Activated CD8-positive, alpha-beta T cell treated with anti-CD3 and anti-CD28 coated beads for 36 hours (primary cell): ENCODE measurements around the gene INPP5F. TPM values are rescaled to one million over a fixed set of nuclear protein-coding genes. Genes with fewer than 3 reads are reported as not detected.

ENCODE experiments used
- ATAC-seq: fragments of 200-7000 bp; cut with Tn5 transposase; one replicate; pipeline ENCODE4 v1.10.0; 2021; ENCODE audit warnings: mild to moderate bottlenecking, moderate library complexity
- CTCF ChIA-PET: fragments of 350-600 bp; sonication (Branson Sonifier 250); formaldehyde crosslinking; loops from one replicate; lab custom pipeline; 2021; ENCODE audit warnings: antibody characterized with exemption; lab: Charles Lee
- POLR2A ChIA-PET: fragments of 350-600 bp; sonication (Branson Sonifier 250); formaldehyde crosslinking; loops from one replicate; lab custom pipeline; 2021; ENCODE audit warnings: antibody characterized with exemption; lab: Charles Lee
- DNase-seq: peaks from one replicate; pipeline ENCODE4 v3.0.0-alpha.2; 2020
- H3K27ac Mint-ChIP-seq: one replicate; pipeline ENCODE4 v1.8.0; 2021; ENCODE audit warnings: mild to moderate bottlenecking, mixed read lengths
- H3K27me3 Mint-ChIP-seq: one replicate; pipeline ENCODE4 v1.8.0; 2021; ENCODE audit warnings: mixed read lengths
- H3K36me3 Mint-ChIP-seq: one replicate; pipeline ENCODE4 v1.8.0; 2021; ENCODE audit warnings: low read depth, mixed read lengths
- H3K4me1 Mint-ChIP-seq: one replicate; pipeline ENCODE4 v1.8.0; 2021; ENCODE audit warnings: low read depth, mixed read lengths
- H3K4me3 Mint-ChIP-seq: one replicate; pipeline ENCODE4 v1.8.0; 2021; ENCODE audit warnings: mild to moderate bottlenecking, moderate library complexity, mixed read lengths
- H3K9me3 Mint-ChIP-seq: one replicate; pipeline ENCODE4 v1.8.0; 2021; ENCODE audit warnings: mixed read lengths
- intact Hi-C: fragments of 100-400 bp; cut with micrococcal nuclease; formaldehyde crosslinking; loops from one replicate; pipeline ENCODE4 v1.10.0; 2022
- total RNA-seq, 2 experiments: library from RNA; stranded (reverse); gene quantifications; one replicate each; pipeline ENCODE4 v1.2.3, GENCODE V29; 2021
- TF ChIP-seq, protein P1 (sequence below): fragments of 200-600 bp; IDR thresholded peaks from one replicate; pipeline ENCODE4 v1.8.0; 2022; ENCODE audit warnings: antibody characterized with exemption, mild to moderate bottlenecking

The INPP5F gene
- total RNA-seq, 2 experiments from 2014 or later: 10.7 TPM

DNA sequence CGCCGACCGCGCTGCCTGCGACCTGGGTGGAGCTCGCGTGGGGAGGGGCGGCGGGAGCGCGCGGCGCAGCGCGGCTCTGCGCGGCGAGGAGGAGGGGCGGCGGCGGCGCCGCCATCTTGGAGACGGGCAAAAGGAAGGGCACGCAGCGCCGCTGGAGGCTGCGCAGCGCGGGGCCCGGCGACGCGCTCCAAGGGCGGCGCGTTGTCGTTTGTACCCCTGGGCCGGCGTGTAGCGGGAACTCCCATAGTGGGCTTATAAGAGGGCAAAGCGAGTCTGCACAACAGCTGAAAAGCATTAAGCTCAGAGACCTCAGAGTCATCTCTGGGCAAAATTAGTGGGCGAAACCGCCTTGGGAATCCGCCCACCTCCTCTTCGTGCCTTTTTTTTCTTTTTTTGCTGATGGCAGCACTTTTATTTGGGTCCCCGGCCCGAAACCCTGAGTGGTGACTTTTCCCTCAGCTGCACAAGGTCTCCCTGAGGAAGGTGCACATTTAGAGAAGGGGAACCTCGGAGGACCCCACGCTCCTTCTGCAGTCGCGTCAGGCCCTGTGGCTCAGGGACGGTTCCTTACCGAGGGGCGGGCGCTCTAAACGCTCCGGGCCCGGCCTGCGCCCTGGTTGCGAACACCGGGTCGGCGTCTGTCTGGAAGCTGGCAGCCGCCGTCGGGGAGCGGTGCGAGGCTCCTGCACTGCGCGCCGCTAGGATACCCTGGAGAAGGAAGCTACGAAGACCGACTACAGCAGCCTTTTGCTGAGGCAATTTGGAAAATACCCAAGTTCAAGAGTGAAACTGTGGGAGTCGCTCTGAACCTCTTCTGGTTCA is 147.2 kb downstream of the INPP5F start:
- H3K4me3 Mint-ChIP-seq: peak overlapping the region; percentile 80
- H3K4me1 Mint-ChIP-seq: peaks cover 34% of the 10 kb centered on the region
- no peaks in the 10 kb centered on the region for H3K27me3 Mint-ChIP-seq
- ChIA-PET POLR2A (interaction anchor here (0.6 to 3.1 kb wide), 25 partner anchors 8 to 269 kb away, joined by 3 to 38 read pairs (median 6); partner anchors contain the start of genes BAG3 and SEC23IP), CTCF (interaction anchor here (0.8 to 5.4 kb wide), 7 partner anchors 9 to 186 kb away, joined by 3 to 69 read pairs (median 9); partner anchors contain the start of gene SEC23IP)
- peaks cover 13% of the 10 kb centered on the region for H3K36me3 Mint-ChIP-seq
- H3K27ac Mint-ChIP-seq: peak overlapping the region; percentile 91
- intact Hi-C loops: loop anchor here (2.0 kb wide), 1 partner anchor 20 kb away; the partner anchor contains the start of gene SEC23IP
- DNase-seq (peak; percentile 87), ATAC-seq (peak; percentile 95)
- TF ChIP-seq, protein P1, sequence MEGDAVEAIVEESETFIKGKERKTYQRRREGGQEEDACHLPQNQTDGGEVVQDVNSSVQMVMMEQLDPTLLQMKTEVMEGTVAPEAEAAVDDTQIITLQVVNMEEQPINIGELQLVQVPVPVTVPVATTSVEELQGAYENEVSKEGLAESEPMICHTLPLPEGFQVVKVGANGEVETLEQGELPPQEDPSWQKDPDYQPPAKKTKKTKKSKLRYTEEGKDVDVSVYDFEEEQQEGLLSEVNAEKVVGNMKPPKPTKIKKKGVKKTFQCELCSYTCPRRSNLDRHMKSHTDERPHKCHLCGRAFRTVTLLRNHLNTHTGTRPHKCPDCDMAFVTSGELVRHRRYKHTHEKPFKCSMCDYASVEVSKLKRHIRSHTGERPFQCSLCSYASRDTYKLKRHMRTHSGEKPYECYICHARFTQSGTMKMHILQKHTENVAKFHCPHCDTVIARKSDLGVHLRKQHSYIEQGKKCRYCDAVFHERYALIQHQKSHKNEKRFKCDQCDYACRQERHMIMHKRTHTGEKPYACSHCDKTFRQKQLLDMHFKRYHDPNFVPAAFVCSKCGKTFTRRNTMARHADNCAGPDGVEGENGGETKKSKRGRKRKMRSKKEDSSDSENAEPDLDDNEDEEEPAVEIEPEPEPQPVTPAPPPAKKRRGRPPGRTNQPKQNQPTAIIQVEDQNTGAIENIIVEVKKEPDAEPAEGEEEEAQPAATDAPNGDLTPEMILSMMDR: no peak
- H3K9me3 Mint-ChIP-seq: no peaks in the 10 kb centered on the region

DNA sequence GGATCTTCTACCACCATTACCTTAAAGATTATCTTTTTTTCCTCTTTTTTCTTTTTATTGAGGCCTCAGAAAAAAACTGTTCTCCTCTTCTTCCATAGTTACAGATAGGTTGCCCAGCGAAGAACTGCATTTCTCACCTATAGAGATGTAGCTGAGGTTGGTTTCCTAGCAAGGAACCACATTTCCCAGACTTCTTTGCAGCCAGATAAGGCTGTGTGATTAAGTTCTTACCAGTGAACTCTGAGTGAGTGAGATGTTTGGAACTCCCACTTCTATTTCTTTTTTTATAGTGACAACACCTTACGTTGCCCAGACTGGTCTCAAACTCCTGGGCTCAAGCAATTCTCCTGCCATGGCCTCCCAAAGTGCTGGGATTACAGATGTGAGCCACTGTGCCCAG is 152.7 kb downstream of the INPP5F start:
- POLR2A ChIA-PET: no interaction called here
- ATAC-seq (no peak), DNase-seq (no peak)
- Mint-ChIP-seq H3K36me3 (no peaks in the 10 kb centered on the region), H3K27ac (no peak overlapping the region), H3K9me3 (no peaks in the 10 kb centered on the region), H3K27me3 (no peaks in the 10 kb centered on the region), H3K4me3 (no peak overlapping the region), H3K4me1 (peaks cover 7% of the 10 kb centered on the region)
- intact Hi-C loops: no loop called here
- TF ChIP-seq, protein P1: no peak
- CTCF ChIA-PET: no interaction called here

Other genes with a start within 250 kb of the INPP5F start
- gene RGS10, start 183.3 kb upstream of the INPP5F start, total RNA-seq: 100 to 1,000 TPM; 207 to 220 TPM
- gene TIAL1, start 129.1 kb upstream of the INPP5F start, total RNA-seq: 100 to 1,000 TPM; 200 to 204 TPM
- 10 to 100 TPM; 13.4 to 14.3 TPM for gene BAG3, start 74.7 kb upstream of the INPP5F start, total RNA-seq
- 10 to 100 TPM; 86.2 to 90.5 TPM for gene MCMBP, start 146.8 kb downstream of the INPP5F start, total RNA-seq
- 10 to 100 TPM; 60.3 to 61.4 TPM for gene SEC23IP, start 166.7 kb downstream of the INPP5F start, total RNA-seq